HFFc6 (cell line): ENCODE data around the gene RPS18. TPM values are rescaled to one million over a fixed set of nuclear protein-coding genes. Genes with fewer than 3 reads are reported as not detected.

Experiments used
- DNase-seq: peaks from one replicate; pipeline ENCODE4 v3.0.0-alpha.2; 2018
- H3K27ac Mint-ChIP-seq: 2 replicates; pipeline ENCODE4 v1.8.0; 2020; ENCODE audit warnings: mild to moderate bottlenecking, mixed read lengths
- H3K27me3 Mint-ChIP-seq: 2 replicates; pipeline ENCODE4 v1.8.0; 2021; ENCODE audit warnings: mild to moderate bottlenecking, moderate library complexity, mixed read lengths; ENCODE audit not compliant: insufficient read depth
- H3K36me3 Mint-ChIP-seq: 2 replicates; pipeline ENCODE4 v1.8.0; 2021; ENCODE audit warnings: low read depth, mixed read lengths
- H3K4me1 Mint-ChIP-seq: 2 replicates; pipeline ENCODE4 v1.8.0; 2020; ENCODE audit warnings: low read depth, mixed read lengths
- H3K4me3 Mint-ChIP-seq: 2 replicates; pipeline ENCODE4 v1.8.0; 2020; ENCODE audit warnings: mild to moderate bottlenecking, moderate library complexity, mixed read lengths
- H3K9me3 Mint-ChIP-seq: 2 replicates; pipeline ENCODE4 v1.8.0; 2020; ENCODE audit warnings: mild to moderate bottlenecking, mixed read lengths
- CTCF ChIP-seq: fragments of 200-600 bp; sonication (generic); IDR thresholded peaks from 2 replicates; pipeline ENCODE4 v1.5.0; 2021; ENCODE audit warnings: antibody characterized with exemption, mild to moderate bottlenecking
- total RNA-seq, 6 experiments: library from RNA; stranded (reverse); fragmentation: NEBNext Ultra II Directional; extraction: Animal tissue kit (Norgen Biotek cat#: 25700); gene quantifications; 2 replicates in 1 of 6; 3 replicates in 5 of 6; pipeline ENCODE4 v1.2.3, GENCODE V29; 2021

RPS18 gene
- total RNA-seq, 6 experiments from 2014 or later: 1,449 to 2,347 (median 1,965) TPM

DNA sequence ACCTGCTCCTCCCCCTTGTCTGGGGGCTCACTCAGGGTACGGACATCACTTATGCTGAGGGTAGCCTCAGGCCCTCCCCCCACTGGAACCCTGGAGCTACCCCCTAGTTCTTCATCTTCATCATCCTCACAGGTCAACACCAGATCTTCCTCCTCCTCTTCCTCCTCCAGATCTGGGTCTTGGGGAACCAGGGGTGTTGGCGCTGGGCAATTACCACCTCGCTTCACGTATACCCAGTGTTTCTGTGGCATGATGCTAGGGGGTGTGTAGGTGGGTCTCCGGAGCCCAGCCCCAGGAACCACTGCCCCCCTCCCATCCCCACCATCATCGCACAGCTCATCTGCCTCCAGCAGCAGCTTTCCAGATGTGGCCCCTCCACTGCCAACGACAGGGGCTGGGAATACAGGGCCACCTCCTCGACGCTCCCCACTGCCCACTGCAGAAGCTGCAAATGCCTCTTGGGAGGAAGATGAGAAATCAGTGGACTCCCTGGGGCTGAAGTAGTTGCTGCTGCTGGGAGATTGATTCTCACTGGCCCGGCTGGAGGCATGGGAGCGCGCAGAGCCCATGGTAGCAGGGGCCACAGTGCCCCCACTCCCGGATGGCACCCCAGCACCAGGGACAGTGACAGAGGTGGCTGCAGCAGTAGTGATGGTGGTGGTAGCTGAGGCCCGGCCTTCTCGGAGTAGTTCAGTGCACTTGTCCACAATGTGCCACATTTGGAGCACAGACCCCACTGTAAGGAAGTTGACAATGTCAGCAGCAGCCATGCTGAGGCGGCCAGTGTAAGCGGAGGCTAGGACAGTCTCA is 44.1 kb downstream of the RPS18 start:
- H3K4me1 Mint-ChIP-seq: peaks cover 64% of the 10 kb centered on the region
- no peaks in the 10 kb centered on the region for H3K9me3 Mint-ChIP-seq
- no peak for TF ChIP-seq CTCF
- peak overlapping the region; percentile 92 for H3K4me3 Mint-ChIP-seq
- peak overlapping the region; percentile 98; the same call in 1 of the 2 replicates for H3K27ac Mint-ChIP-seq
- DNase-seq: no peak
- H3K27me3 Mint-ChIP-seq: peaks cover 6% of the 10 kb centered on the region
- H3K36me3 Mint-ChIP-seq: peaks cover 42% of the 10 kb centered on the region

- Mint-ChIP-seq H3K27ac (peak overlapping the region; percentile 72), H3K9me3 (no peaks in the 10 kb centered on the region), H3K4me1 (peaks cover 69% of the 10 kb centered on the region), H3K36me3 (peaks cover 46% of the 10 kb centered on the region), H3K4me3 (peak overlapping the region; percentile 92), H3K27me3 (peaks cover 6% of the 10 kb centered on the region)
- TF ChIP-seq CTCF: no peak
- DNase-seq: no peak
Measured at GRCh38 chr6:33316603-33317418, 44.9 kb downstream of the RPS18 start.

DNA sequence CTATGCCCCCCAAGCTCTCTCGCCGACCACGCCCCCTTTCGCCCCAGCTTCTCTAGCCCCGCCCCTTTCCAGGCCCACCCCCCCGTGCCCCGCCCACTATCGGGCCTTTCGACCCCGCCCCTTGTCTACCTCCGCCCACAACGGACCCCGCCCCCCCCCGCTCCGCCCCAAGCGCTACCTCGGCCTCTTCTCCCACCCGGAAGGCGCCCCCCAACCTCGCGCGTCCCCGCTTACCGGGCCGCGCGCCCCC is 45.5 kb downstream of the RPS18 start:
- no peak for DNase-seq
- TF ChIP-seq CTCF: no peak
- peaks cover 51% of the 10 kb centered on the region for H3K36me3 Mint-ChIP-seq
- no peaks in the 10 kb centered on the region for H3K9me3 Mint-ChIP-seq
- peak overlapping the region; percentile 92 for H3K4me3 Mint-ChIP-seq
- peaks cover 68% of the 10 kb centered on the region for H3K4me1 Mint-ChIP-seq
- peaks cover 6% of the 10 kb centered on the region for H3K27me3 Mint-ChIP-seq
- peak overlapping the region; percentile 72 for H3K27ac Mint-ChIP-seq

DNA sequence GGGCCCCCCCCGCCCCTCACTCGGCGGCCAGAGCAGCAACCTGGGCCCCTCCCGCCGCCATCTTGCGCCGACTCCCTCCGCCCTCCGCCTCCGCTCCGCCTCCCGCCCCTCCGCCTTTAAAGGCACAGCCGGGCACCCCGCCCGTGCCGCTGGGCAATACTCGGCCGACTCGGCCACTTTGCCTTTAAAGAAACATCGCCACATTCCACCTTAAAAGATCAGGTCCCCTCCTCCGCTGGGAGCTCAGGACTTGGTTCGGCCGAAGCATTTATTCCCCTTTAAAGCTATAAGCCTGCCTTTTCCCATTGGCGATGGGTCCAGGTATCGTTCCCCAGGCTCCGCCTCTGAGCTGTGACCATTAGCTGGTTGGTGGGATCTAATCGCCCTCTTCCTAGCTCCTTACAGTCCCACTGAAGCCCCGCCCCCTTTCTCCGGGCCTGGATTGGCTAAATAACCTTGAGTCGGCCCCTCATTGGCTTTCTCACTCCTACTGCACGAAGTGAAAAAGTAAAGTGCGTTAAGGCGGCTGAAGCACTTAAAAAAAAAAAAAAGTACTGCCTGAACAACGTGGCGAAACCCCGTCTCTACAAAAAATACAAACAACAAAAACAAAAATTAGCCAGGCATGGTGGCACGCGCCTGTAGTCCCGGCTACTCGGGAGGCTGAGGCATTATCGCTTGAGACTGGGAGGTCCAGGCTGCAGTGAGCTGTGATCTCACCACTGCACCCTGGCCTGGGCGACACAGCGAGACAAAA is 46.0 kb downstream of the RPS18 start, which contains the start of gene ZBTB22:
ZBTB22 (minus strand) TSS at position 76 of the 757 bp plus-strand sequence. CDS start 828 bp downstream, outside the sequence.
- Mint-ChIP-seq H3K4me1 (peaks cover 64% of the 10 kb centered on the region), H3K4me3 (peak within 1 kb of the TSS; percentile 92), H3K36me3 (peaks cover 51% of the 10 kb centered on the region), H3K27me3 (peaks cover 6% of the 10 kb centered on the region), H3K27ac (peak within 1 kb of the TSS; percentile 97), H3K9me3 (no peaks in the 10 kb centered on the region)
- peak; percentile 99 for DNase-seq
- TF ChIP-seq CTCF: no peak

- peaks cover 51% of the 10 kb centered on the region for H3K36me3 Mint-ChIP-seq
- DNase-seq: no peak
- peaks cover 4% of the 10 kb centered on the region for H3K27me3 Mint-ChIP-seq
- H3K9me3 Mint-ChIP-seq: no peaks in the 10 kb centered on the region
- H3K4me3 Mint-ChIP-seq: peak overlapping the region; percentile 92
- H3K27ac Mint-ChIP-seq: peak overlapping the region; percentile 97
- TF ChIP-seq CTCF: no peak
- H3K4me1 Mint-ChIP-seq: peaks cover 67% of the 10 kb centered on the region
Measured at GRCh38 chr6:33318426-33319073, 46.7 kb downstream of the RPS18 start.
